Germinal center (tissue), 1 donor: ENCODE measurements around the gene PPHLN1.

ENCODE experiments used
- DNase-seq: peaks from one replicate; pipeline ENCODE4 v3.0.0; 2012; ENCODE audit warnings: mixed read lengths, low spot score

PPHLN1 gene

GRCh38 chr12:42325653-42326474 lies at the start of gene PPHLN1, which contains the start of gene ZCRB1:
PPHLN1 (plus strand) TSS chr12:42326167; CDS start chr12:42335903, 9,736 bp downstream.
ZCRB1 (minus strand) TSS chr12:42326094; CDS start chr12:42324102, 1,992 bp downstream.
- peak; percentile 85 for DNase-seq

- no peak for DNase-seq
These were observed 48.4 kb upstream of the PPHLN1 start for GRCh38 chr12:42277396-42278127.

GRCh38 chr12:42278128-42278510 lies 47.8 kb upstream of the PPHLN1 start:
- no peak for DNase-seq

GRCh38 chr12:42281278-42281677 lies 44.7 kb upstream of the PPHLN1 start:
- no peak for DNase-seq

GRCh38 chr12:42281844-42282243 lies 44.1 kb upstream of the PPHLN1 start:
- DNase-seq = no peak

GRCh38 chr12:42282294-42282693 lies 43.7 kb upstream of the PPHLN1 start:
- no peak for DNase-seq

- DNase-seq = no peak
These were observed 42.2 kb upstream of the PPHLN1 start for GRCh38 chr12:42283739-42284138.

- no peak for DNase-seq
These were observed 41.8 kb upstream of the PPHLN1 start for GRCh38 chr12:42284157-42284556.

GRCh38 chr12:42284876-42285275 lies 41.1 kb upstream of the PPHLN1 start:
- DNase-seq = no peak

GRCh38 chr12:42285431-42285830 lies 40.5 kb upstream of the PPHLN1 start:
- no peak for DNase-seq

- no peak for DNase-seq
These were observed 39.2 kb upstream of the PPHLN1 start for GRCh38 chr12:42286741-42287140.

- no peak for DNase-seq
These were observed 37.4 kb upstream of the PPHLN1 start for GRCh38 chr12:42288544-42288943.

- DNase-seq = no peak
These were observed 34.3 kb upstream of the PPHLN1 start for GRCh38 chr12:42291680-42292079.

- DNase-seq = no peak
These were observed 29.4 kb upstream of the PPHLN1 start for GRCh38 chr12:42296503-42297109.

GRCh38 chr12:42298887-42299286 lies 27.1 kb upstream of the PPHLN1 start:
- DNase-seq = no peak

GRCh38 chr12:42299392-42300308 lies 26.3 kb upstream of the PPHLN1 start:
- no peak for DNase-seq

GRCh38 chr12:42306297-42306696 lies 19.7 kb upstream of the PPHLN1 start:
- no peak for DNase-seq

GRCh38 chr12:42308390-42308789 lies 17.6 kb upstream of the PPHLN1 start:
- DNase-seq = no peak

- no peak for DNase-seq
These were observed 16.0 kb upstream of the PPHLN1 start for GRCh38 chr12:42309996-42310395.

GRCh38 chr12:42315108-42315507 lies 10.9 kb upstream of the PPHLN1 start:
- DNase-seq = no peak

GRCh38 chr12:42320796-42321195 lies 5.2 kb upstream of the PPHLN1 start:
- DNase-seq = no peak

- DNase-seq = no peak
These were observed 3.4 kb upstream of the PPHLN1 start for GRCh38 chr12:42322567-42322966.
